Smooth muscle cell (in vitro differentiated cells): ENCODE data around the gene PAPPA. TPM values are rescaled to one million over a fixed set of nuclear protein-coding genes. Genes with fewer than 3 reads are reported as not detected.

Experiments used
- DNase-seq: peaks from one replicate; lab custom pipeline; 2025; ENCODE audit not compliant: unreplicated experiment; lab: John Stamatoyannopoulos, UW
- H2AFZ ChIP-seq: fragments of 200-600 bp; sonication (generic); 2 replicates; pipeline ENCODE4 v1.6.0; 2016; ENCODE audit warnings: antibody characterized with exemption, low read depth, mild to moderate bottlenecking
- H3F3A ChIP-seq: fragments of 200-600 bp; sonication (generic); 2 replicates; pipeline ENCODE4 v1.6.0; 2017; ENCODE audit warnings: antibody characterized with exemption, low read depth
- H3K27ac ChIP-seq: fragments of 200-600 bp; sonication (generic); 2 replicates; pipeline ENCODE4 v1.5.1; 2016; ENCODE audit warnings: low read depth, mild to moderate bottlenecking
- H3K27me3 ChIP-seq: fragments of 200-600 bp; sonication (generic); 2 replicates; pipeline ENCODE4 v1.6.1; 2016; ENCODE audit warnings: low read depth, mild to moderate bottlenecking
- H3K36me3 ChIP-seq: fragments of 200-600 bp; sonication (generic); 2 replicates; pipeline ENCODE4 v1.5.1; 2016; ENCODE audit warnings: low read depth
- H3K4me1 ChIP-seq: fragments of 200-600 bp; sonication (generic); 2 replicates; pipeline ENCODE4 v1.5.1; 2016; ENCODE audit warnings: low read depth
- H3K4me2 ChIP-seq: fragments of 200-600 bp; sonication (generic); 2 replicates; pipeline ENCODE4 v1.6.0; 2016; ENCODE audit warnings: mild to moderate bottlenecking
- H3K4me3 ChIP-seq: fragments of 200-600 bp; sonication (generic); 2 replicates; pipeline ENCODE4 v1.5.1; 2016; ENCODE audit warnings: mild to moderate bottlenecking
- H3K79me2 ChIP-seq: fragments of 200-600 bp; sonication (generic); 2 replicates; pipeline ENCODE4 v1.6.0; 2016; ENCODE audit warnings: low read depth, mild to moderate bottlenecking
- H3K9ac ChIP-seq: fragments of 200-600 bp; sonication (generic); 2 replicates; pipeline ENCODE4 v1.6.0; 2016; ENCODE audit warnings: low read depth
- H3K9me3 ChIP-seq: fragments of 200-600 bp; sonication (generic); replicated peaks from 2 replicates; pipeline ENCODE4 v1.5.1; 2016; ENCODE audit warnings: low read depth
- H4K20me1 ChIP-seq: fragments of 200-600 bp; sonication (generic); 2 replicates; pipeline ENCODE4 v1.6.0; 2016; ENCODE audit warnings: low read depth
- CTCF ChIP-seq: fragments of 200-600 bp; sonication (generic); IDR thresholded peaks from 2 replicates; pipeline ENCODE4 v1.5.1; 2017; ENCODE audit warnings: borderline replicate concordance, mild to moderate bottlenecking, antibody characterized with exemption; ENCODE audit not compliant: insufficient read depth, poor library complexity, severe bottlenecking
- WGBS: methylation state at CpG from one replicate; pipeline ENCODE4 v1.1.7; 2016; ENCODE audit warnings: low lambda C conversion rate; 5-methylcytosine and 5-hydroxymethylcytosine counted together
- polyA plus RNA-seq: library from polyadenylated mRNA; unstranded; fragments of >200 nt; fragmentation: Nextera tagmentation; extraction: Ambion mirVana; gene quantifications from 2 replicates; pipeline ENCODE4 v1.2.1, GENCODE V29; 2016
- total RNA-seq: library from RNA; depleted of rRNA; stranded (reverse); fragments of >200 nt; gene quantifications from 2 replicates; pipeline ENCODE4 v1.2.3, GENCODE V29; 2014

PAPPA gene
- total and polyA plus RNA-seq, 2 experiments from 2014 or later, result 27.7 to 114 TPM

- no peak overlapping the region for H3K9ac ChIP-seq
- TF ChIP-seq CTCF, result no peak
- no peak overlapping the region for H3K4me2 ChIP-seq
- DNase-seq, result no peak
- no peaks in the 10 kb centered on the region for H3F3A ChIP-seq
- no peak overlapping the region for H2AFZ ChIP-seq
- no peaks in the 10 kb centered on the region for H3K79me2 ChIP-seq
- H3K9me3 ChIP-seq, result no peaks in the 10 kb centered on the region
- no peaks in the 10 kb centered on the region for H3K27me3 ChIP-seq
- H4K20me1 ChIP-seq, result peaks cover 60% of the 10 kb centered on the region
- no peaks in the 10 kb centered on the region for H3K4me1 ChIP-seq
- H3K27ac ChIP-seq, result no peak overlapping the region
- peaks cover 19% of the 10 kb centered on the region for H3K36me3 ChIP-seq
- H3K4me3 ChIP-seq, result no peak overlapping the region
- WGBS, result 97% methylated on average over 1 of the region's 1 CpG
These were observed 93.7 kb downstream of the PAPPA start for GRCh38 chr9:116247284-116247683.

- no peak for TF ChIP-seq CTCF
- DNase-seq, result no peak
- Histone ChIP-seq H3K4me1 (no peaks in the 10 kb centered on the region), H2AFZ (no peak overlapping the region), H4K20me1 (peaks cover 57% of the 10 kb centered on the region), H3K9ac (no peak overlapping the region), H3K79me2 (no peaks in the 10 kb centered on the region), H3K27ac (no peak overlapping the region), H3K4me3 (no peak overlapping the region), H3K27me3 (no peaks in the 10 kb centered on the region), H3K4me2 (no peak overlapping the region), H3F3A (no peaks in the 10 kb centered on the region), H3K36me3 (peaks cover 23% of the 10 kb centered on the region), H3K9me3 (no peaks in the 10 kb centered on the region)
- WGBS, result 85% methylated on average over 2 of the region's 2 CpGs
These were observed 94.3 kb downstream of the PAPPA start for GRCh38 chr9:116247791-116248374.

- no peak overlapping the region for H3K27ac ChIP-seq
These were observed 97.3 kb downstream of the PAPPA start for GRCh38 chr9:116250891-116251290.

More at GRCh38 chr9:116250891-116251290, 97.3 kb downstream of the PAPPA start:
- no peaks in the 10 kb centered on the region for H3K79me2 ChIP-seq
- no peak overlapping the region for H3K9ac ChIP-seq
- H4K20me1 ChIP-seq, result peaks cover 60% of the 10 kb centered on the region
- H3K4me2 ChIP-seq, result no peak overlapping the region
- H3K27me3 ChIP-seq, result no peaks in the 10 kb centered on the region
- 90% methylated on average over 4 of the region's 4 CpGs for WGBS
- no peaks in the 10 kb centered on the region for H3K9me3 ChIP-seq
- no peak overlapping the region for H3K4me3 ChIP-seq
- TF ChIP-seq CTCF, result no peak
- H3K36me3 ChIP-seq, result peaks cover 18% of the 10 kb centered on the region
- no peak for DNase-seq
- no peaks in the 10 kb centered on the region for H3K4me1 ChIP-seq
- H3F3A ChIP-seq, result no peaks in the 10 kb centered on the region
- no peak overlapping the region for H2AFZ ChIP-seq
